A673 (cell line): ENCODE data around the gene CSRP3. TPM values are rescaled to one million over a fixed set of nuclear protein-coding genes. Genes with fewer than 3 reads are reported as not detected.

Source experiments
- Bru-seq: library from RNA; stranded (reverse); fragments of 400-500 nt; gene quantifications from one replicate; lab custom pipeline; 2021; lab: Mats Ljungman, UMichigan
- BruChase-seq, 2 experiments: library from RNA; stranded (reverse); fragments of 400-500 nt; gene quantifications; one replicate each; lab custom pipeline; 2021; lab: Mats Ljungman, UMichigan
- BruUV-seq: library from RNA; stranded (reverse); fragments of 400-500 nt; replicated peaks from 2 replicates; lab custom pipeline; 2021; lab: Mats Ljungman, UMichigan
- CTCF ChIA-PET: fragments of 300-600 bp; sonication (Branson Sonifier 250); formaldehyde crosslinking; loops from one replicate; lab custom pipeline; 2022; ENCODE audit warnings: antibody characterized with exemption; lab: Charles Lee
- POLR2A ChIA-PET: fragments of 300-600 bp; sonication (Branson Sonifier 250); formaldehyde crosslinking; loops from one replicate; lab custom pipeline; 2022; ENCODE audit warnings: antibody characterized with exemption; ENCODE audit not compliant: low non-redundant PET; lab: Charles Lee
- DNase-seq: peaks from one replicate; pipeline ENCODE4 v3.0.0-alpha.2; 2015; ENCODE audit warnings: low spot score
- H3K27ac ChIP-seq: fragments of 200-600 bp; sonication (generic); 2 replicates; pipeline ENCODE4 v1.5.1; 2016; ENCODE audit warnings: mixed run types, low read depth, mild to moderate bottlenecking, mixed read lengths, antibody characterized with exemption, low read length; ENCODE audit not compliant: poor library complexity, severe bottlenecking
- H3K27me3 ChIP-seq: fragments of 200-600 bp; sonication (generic); replicated peaks from 2 replicates; pipeline ENCODE4 v1.6.1; 2017; ENCODE audit warnings: mixed run types, low read depth, mild to moderate bottlenecking, mixed read lengths, antibody characterized with exemption, low read length; ENCODE audit not compliant: insufficient read depth, poor library complexity
- H3K36me3 ChIP-seq: fragments of 200-600 bp; sonication (generic); 2 replicates; pipeline ENCODE4 v1.6.1; 2016; ENCODE audit warnings: mixed run types, mild to moderate bottlenecking, mixed read lengths, antibody characterized with exemption, low read length; ENCODE audit not compliant: insufficient read depth, poor library complexity, severe bottlenecking
- H3K4me1 ChIP-seq: fragments of 200-600 bp; sonication (generic); 2 replicates; pipeline ENCODE4 v1.6.1; 2017; ENCODE audit warnings: mixed run types, mild to moderate bottlenecking, mixed read lengths, antibody characterized with exemption, low read length; ENCODE audit not compliant: insufficient read depth, poor library complexity, severe bottlenecking
- H3K4me3 ChIP-seq: fragments of 200-600 bp; sonication (generic); 2 replicates; pipeline ENCODE4 v1.5.1; 2016; ENCODE audit warnings: low read depth, mixed run types, mild to moderate bottlenecking, mixed read lengths, low read length; ENCODE audit not compliant: poor library complexity, severe bottlenecking
- H3K9me3 ChIP-seq: fragments of 200-600 bp; sonication (generic); 2 replicates; pipeline ENCODE4 v1.6.1; 2016; ENCODE audit warnings: mixed run types, low read depth, mild to moderate bottlenecking, mixed read lengths, antibody characterized with exemption, low read length; ENCODE audit not compliant: poor library complexity, severe bottlenecking
- EZH2 ChIP-seq: fragments of 200-600 bp; sonication (generic); IDR thresholded peaks from 2 replicates; pipeline ENCODE4 v1.6.1; 2017; ENCODE audit warnings: borderline replicate concordance, low read depth, mild to moderate bottlenecking, mixed read lengths, antibody characterized with exemption, low read length; ENCODE audit not compliant: poor library complexity, severe bottlenecking
- intact Hi-C: fragments of 100-400 bp; cut with micrococcal nuclease; formaldehyde crosslinking; loops from one replicate; pipeline ENCODE4 v1.10.0; 2022; ENCODE audit not compliant: unreplicated experiment
- long read RNA-seq: library from polyadenylated mRNA; stranded (forward); transcript quantifications from one replicate; pipeline ENCODE4 v2.0.0, GENCODE V29; 2022
- total RNA-seq: library from RNA; stranded (reverse); gene quantifications from 2 replicates; pipeline ENCODE4 v1.2.3, GENCODE V29; 2021
- TF ChIP-seq, protein P1 (sequence below): fragments of 300-800, 200-600 bp; sonication (generic); conservative IDR thresholded peaks from 2 replicates; pipeline ENCODE4 v1.5.1; 2017; ENCODE audit warnings: low read depth, mild to moderate bottlenecking, antibody characterized with exemption, low read length, moderate library complexity, mixed read lengths

Gene CSRP3
- total RNA-seq (not detected in 2 replicates), Bru-seq, nascent RNA (percentile 3 among the genes with signal in this experiment), BruChase-seq, experiment 1, labeled RNA remaining after a 2-hour chase (not detected), BruChase-seq, experiment 2, labeled RNA remaining after a 6-hour chase (not detected)
- long read RNA-seq: 0 reads

- BruUV-seq: no TSS peak
These were observed at the start of gene CSRP3 for GRCh38 chr11:19201737-19202605. TSS of gene CSRP3 (minus strand) at chr11:19201983. CDS start at chr11:19192448, 9,535 bp downstream.

GRCh38 chr11:19251577-19251976 is 49.8 kb upstream of the CSRP3 start:
- Histone ChIP-seq H3K4me1 (no peaks in the 10 kb centered on the region), H3K4me3 (no peak overlapping the region), H3K27ac (no peak overlapping the region), H3K9me3 (no peaks in the 10 kb centered on the region), H3K36me3 (no peaks in the 10 kb centered on the region), H3K27me3 (no peaks in the 10 kb centered on the region)
- intact Hi-C loops: no loop called here
- ChIA-PET POLR2A (no interaction called here), CTCF (no interaction called here)
- TF ChIP-seq EZH2: no peak
- TF ChIP-seq, protein P1, sequence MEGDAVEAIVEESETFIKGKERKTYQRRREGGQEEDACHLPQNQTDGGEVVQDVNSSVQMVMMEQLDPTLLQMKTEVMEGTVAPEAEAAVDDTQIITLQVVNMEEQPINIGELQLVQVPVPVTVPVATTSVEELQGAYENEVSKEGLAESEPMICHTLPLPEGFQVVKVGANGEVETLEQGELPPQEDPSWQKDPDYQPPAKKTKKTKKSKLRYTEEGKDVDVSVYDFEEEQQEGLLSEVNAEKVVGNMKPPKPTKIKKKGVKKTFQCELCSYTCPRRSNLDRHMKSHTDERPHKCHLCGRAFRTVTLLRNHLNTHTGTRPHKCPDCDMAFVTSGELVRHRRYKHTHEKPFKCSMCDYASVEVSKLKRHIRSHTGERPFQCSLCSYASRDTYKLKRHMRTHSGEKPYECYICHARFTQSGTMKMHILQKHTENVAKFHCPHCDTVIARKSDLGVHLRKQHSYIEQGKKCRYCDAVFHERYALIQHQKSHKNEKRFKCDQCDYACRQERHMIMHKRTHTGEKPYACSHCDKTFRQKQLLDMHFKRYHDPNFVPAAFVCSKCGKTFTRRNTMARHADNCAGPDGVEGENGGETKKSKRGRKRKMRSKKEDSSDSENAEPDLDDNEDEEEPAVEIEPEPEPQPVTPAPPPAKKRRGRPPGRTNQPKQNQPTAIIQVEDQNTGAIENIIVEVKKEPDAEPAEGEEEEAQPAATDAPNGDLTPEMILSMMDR: no peak
- BruUV-seq: no TSS peak
- DNase-seq: no peak

More at GRCh38 chr11:19201737-19202605, at the start of gene CSRP3:
- peaks cover 12% of the 10 kb centered on the region for H3K27me3 ChIP-seq
- H3K36me3 ChIP-seq: no peaks in the 10 kb centered on the region
- H3K4me3 ChIP-seq: no peak within 1 kb of the TSS
- CTCF ChIA-PET: no interaction called here
- no peaks in the 10 kb centered on the region for H3K9me3 ChIP-seq
- intact Hi-C loops: no loop called here
- H3K4me1 ChIP-seq: no peaks in the 10 kb centered on the region
- TF ChIP-seq, protein P1: no peak
- TF ChIP-seq EZH2: no peak
- POLR2A ChIA-PET: no interaction called here
- no peak within 1 kb of the TSS for H3K27ac ChIP-seq
- DNase-seq: no peak

GRCh38 chr11:19246816-19247215 is 45.0 kb upstream of the CSRP3 start:
- no peak overlapping the region for H3K27ac ChIP-seq
- H3K36me3 ChIP-seq: no peaks in the 10 kb centered on the region
- no peak for TF ChIP-seq EZH2
- TF ChIP-seq, protein P1: no peak
- no peaks in the 10 kb centered on the region for H3K4me1 ChIP-seq
- no peak overlapping the region for H3K4me3 ChIP-seq
- ChIA-PET CTCF (no interaction called here), POLR2A (no interaction called here)
- intact Hi-C loops: no loop called here
- no TSS peak for BruUV-seq
- no peak for DNase-seq
- H3K27me3 ChIP-seq: no peaks in the 10 kb centered on the region
- H3K9me3 ChIP-seq: no peaks in the 10 kb centered on the region
